ENCODE data around the gene ASB6.

- TF ChIP-seq CTCF (conservative IDR thresholded peaks at IDR 0.05; ENCODE audit: low read length) (no peak), EZH2phosphoT487 (IDR thresholded peaks at IDR 0.05; ENCODE audit: borderline replicate concordance) (no peak)
Measured at GRCh38 chr9:129640871-129641749, 841 bp downstream of the ASB6 start.

Data from Loucy (cell line).